ENCODE results near the gene CLIP2.
"Not testable (repeated sequence)": the region's sequence is repeated elsewhere in the genome, so short reads cannot be mapped to it uniquely, and the experiment has no call there.

Gene CLIP2

GRCh38 chr7:74373536-74373935, 84.3 kb downstream of the CLIP2 start:
- DNase-seq (ENCODE audit: low spot score): no peak

DNA sequence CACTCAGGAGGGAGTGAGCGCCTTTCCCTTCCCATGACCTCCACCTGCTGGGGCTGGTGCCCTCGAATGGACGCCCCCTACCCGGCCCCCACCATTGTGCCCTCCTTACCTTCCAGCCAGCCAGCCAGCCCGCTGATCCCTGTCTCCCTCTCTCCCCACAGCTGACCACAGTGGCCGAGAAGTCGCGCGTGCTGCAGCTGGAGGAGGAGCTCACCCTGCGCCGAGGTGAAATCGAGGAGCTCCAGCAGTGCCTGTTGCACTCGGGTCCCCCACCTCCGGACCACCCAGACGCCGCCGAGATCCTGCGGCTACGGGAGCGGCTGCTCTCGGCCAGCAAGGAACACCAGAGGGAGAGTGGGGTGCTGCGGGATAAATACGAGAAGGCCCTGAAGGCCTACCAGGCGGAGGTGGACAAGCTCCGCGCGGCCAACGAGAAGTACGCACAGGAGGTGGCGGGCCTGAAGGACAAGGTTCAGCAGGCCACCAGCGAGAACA, 86.6 kb downstream of the CLIP2 start:
- DNase-seq (ENCODE audit: low spot score): no peak

- DNase-seq (ENCODE audit: low spot score): no peak
These were observed 87.2 kb downstream of the CLIP2 start for GRCh38 chr7:74376256-74377036.

GRCh38 chr7:74379938-74380337, 90.7 kb downstream of the CLIP2 start:
- DNase-seq (ENCODE audit: low spot score): no peak

GRCh38 chr7:74380720-74381119, 91.5 kb downstream of the CLIP2 start:
- DNase-seq (ENCODE audit: low spot score): no peak

DNA sequence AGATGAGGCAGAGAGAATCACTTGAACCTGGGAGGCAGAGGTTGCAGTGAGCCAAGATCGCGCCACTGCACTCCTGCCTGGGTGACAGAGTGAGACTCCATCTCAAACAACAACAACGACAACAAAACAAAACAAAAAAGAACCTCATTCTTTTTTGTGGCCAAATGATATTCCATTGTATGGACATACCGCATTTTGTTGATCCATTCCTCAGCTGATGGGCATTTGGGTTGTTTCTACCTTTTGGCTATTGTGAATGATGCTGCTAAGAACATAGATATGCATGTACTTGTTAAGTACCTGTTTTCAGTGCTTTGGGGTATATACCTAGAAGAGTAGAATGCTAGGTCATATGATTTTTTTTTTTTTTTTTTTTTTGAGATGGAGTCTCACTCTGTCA, 94.9 kb downstream of the CLIP2 start:
- DNase-seq (ENCODE audit: low spot score): not testable (repeated sequence)

GRCh38 chr7:74384854-74385253, 95.6 kb downstream of the CLIP2 start:
- DNase-seq (ENCODE audit: low spot score): not testable (repeated sequence)

DNA sequence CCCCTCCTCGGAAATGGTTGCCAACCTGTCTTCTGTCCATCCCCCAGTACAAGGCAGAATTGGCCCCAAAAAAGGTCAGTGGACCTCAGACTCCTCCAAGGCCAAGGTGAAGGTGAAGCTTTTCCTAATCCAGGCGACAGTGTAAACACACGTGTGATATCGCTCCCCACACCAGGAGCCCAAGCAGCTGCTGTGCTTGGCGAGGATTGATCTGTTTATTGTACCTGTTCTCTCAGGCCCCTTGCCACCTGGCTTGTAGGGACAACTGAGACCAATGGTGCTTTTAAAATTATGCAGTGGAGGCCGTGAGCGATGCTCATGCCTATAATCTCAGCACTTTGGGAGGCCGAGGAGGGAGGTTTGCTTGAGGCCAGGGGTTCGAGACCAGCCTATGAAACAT, 98.4 kb downstream of the CLIP2 start:
- DNase-seq (ENCODE audit: low spot score): no peak

- no peak for DNase-seq (ENCODE audit: low spot score)
These were observed 99.7 kb downstream of the CLIP2 start for GRCh38 chr7:74388880-74389415.

DNA sequence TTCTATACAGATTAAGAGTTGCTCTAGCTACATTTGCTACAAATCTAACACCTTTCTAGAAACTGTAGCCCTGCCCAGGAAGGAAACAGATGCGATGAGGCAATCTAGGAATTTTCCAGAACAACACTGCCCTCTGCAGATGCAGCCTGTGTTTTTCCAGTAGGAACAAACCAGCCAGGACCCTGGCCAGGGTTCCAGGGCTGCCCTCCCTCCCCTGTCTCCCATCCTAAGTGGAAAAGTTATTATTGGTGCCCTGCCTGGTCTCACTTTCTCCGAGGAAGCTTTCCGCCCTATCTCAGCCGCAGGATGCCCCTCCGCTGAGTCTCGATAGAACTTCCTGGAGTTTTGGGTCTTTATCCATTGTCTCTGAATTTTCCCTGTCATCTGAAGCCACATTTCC, 104.5 kb downstream of the CLIP2 start:
- DNase-seq (ENCODE audit: low spot score): not testable (repeated sequence)

GRCh38 chr7:74394601-74395000, 105.4 kb downstream of the CLIP2 start:
- not testable (repeated sequence) for DNase-seq (ENCODE audit: low spot score)

DNA sequence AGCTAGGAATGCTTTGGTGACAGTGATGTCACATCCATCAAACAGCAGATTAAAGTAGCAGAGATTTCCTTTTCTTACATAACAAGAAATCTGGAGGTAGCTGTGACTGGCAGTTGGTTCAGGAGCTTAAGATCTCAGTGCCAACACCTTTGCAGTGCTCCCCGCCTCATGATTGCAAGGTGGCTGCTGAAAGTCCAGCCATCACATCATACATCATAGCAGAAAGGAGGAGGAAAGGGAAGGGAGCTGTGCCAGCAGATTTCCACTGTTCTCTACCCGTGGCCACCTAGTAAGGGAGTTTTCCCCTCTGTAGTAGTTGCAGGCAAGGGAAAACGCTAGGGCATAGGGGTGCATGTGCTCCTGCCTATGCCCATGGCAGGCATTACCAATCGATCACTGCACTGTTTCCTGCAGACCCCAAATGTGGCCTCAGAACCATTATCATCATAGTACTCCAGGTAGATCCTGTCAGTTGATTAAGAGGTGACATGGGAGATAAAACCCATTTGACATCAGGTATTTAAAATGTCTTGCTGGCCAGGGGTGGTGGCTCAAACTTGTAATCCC, 106.6 kb downstream of the CLIP2 start:
- DNase-seq (ENCODE audit: low spot score): no peak

DNA sequence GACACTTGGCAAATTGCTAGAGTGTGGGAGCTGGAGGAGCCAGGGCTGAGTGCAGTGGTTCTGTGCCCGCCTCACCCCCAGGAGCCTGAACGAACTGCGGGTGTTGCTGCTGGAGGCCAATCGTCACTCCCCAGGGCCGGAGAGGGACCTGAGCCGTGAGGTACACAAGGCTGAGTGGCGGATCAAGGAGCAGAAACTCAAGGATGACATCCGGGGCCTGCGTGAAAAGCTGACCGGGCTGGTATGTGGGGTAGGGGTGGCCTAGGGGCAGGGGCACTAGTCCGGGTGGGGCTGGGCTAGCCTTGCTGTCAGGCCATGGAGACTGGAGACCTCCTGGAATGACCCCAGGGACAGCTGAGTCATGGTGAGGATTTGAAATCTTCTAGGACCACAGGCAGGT, 107.8 kb downstream of the CLIP2 start:
- DNase-seq (ENCODE audit: low spot score): no peak

DNA sequence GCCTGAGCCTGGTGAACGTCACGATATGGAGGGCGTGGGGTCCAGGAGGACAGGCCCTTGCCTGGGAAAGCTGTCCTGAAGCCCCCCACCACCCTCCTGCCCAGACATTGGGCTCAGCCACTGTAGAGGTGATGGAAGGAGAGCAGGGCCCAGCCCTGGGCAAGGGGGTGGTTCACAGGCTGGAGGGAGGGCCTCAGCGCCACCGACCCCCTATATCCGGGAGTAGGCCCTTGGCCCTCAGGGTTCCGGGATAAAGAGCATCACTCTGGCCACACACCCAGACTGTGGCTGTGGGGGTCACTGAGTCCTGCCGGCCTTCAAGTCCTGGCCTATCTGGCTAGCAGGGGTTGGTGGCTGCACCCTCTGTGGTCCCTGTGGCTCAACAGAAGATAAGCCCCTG, 109.2 kb downstream of the CLIP2 start:
- DNase-seq (ENCODE audit: low spot score): no peak

DNA sequence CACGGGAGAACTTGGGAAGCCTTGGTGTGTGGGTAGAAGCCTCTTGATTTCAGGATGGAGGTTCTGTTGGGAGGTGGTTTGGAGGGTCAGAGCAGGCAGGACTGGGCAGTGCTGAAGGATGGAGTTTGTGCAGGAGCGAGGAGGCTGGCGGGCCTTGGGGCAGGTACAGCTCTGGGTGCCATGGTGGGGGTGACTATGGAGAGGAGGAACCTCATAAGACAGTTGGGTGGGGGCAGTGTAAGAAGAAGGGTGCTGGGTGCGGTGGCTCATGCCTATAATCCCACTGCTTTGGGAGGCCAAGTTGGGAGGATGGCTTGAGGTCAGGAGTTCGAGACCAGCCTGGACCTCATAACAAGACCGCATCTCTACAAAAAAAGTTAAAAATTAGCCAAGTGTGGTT, 109.8 kb downstream of the CLIP2 start:
- no peak for DNase-seq (ENCODE audit: low spot score)

- no peak for DNase-seq (ENCODE audit: low spot score)
These were observed 111.4 kb downstream of the CLIP2 start for GRCh38 chr7:74400420-74401136.

GRCh38 chr7:74401137-74401859, 112.1 kb downstream of the CLIP2 start:
- DNase-seq (ENCODE audit: low spot score): peak; percentile 51

- DNase-seq (ENCODE audit: low spot score): not testable (repeated sequence)
These were observed 113.5 kb downstream of the CLIP2 start for GRCh38 chr7:74402668-74403067.

DNA sequence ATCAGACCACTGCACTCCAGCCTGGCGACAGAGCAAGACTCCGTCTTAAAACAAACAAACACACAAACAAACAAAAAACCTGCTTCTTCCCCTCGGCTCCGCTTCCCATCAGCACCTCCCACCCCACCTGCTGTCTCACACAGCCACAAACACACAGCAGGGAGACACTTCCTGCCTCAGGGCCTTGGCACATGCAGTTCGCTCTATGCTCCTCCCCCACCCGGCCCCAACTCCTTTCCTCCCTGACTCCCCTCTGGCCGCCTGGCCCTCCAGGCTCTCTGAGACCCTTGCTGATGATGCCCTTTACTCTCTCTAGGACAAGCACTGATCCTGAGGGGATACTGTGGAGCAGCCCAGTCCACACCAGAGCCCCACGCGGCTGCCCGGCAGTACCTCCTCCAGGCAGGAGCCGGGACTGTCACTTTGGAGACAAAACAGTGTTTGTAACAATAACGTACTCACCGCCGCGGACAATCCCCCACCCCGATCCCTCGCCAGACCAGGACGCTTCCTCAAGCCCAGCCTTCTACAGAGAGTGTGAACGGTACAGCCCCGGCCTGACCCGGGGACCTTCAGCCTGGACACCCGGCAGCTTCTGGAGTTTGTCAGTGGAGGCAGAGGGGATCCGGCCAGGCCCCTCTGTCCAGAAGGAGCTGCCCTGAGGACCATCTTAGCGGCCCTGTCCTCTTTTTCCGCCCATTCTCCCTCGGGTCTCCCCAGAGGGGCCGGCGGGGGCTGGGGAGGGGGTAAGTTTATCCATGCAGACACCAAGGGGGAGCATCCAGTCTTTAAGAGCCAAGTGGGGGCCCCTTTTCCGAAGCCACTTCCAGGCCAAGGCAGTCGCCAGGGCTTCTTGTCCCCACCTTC, 114.5 kb downstream of the CLIP2 start:
- DNase-seq (ENCODE audit: low spot score): no peak

DNA sequence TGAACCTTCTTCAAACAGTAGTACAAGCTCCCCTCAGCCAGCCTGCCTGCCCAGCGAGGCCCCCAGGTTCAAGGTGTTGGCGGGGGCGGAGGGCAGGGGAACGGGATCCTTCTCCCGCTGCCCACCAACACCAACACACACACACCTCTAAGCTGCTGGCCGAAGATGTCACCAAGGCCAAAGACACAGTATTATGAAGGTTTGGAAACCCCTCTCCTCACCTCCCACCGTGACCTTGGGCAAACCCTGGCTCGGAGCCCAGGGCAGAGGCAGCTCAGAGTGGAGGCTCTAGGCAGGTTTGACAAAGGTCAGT, 115.1 kb downstream of the CLIP2 start:
- no peak for DNase-seq (ENCODE audit: low spot score)

DNA sequence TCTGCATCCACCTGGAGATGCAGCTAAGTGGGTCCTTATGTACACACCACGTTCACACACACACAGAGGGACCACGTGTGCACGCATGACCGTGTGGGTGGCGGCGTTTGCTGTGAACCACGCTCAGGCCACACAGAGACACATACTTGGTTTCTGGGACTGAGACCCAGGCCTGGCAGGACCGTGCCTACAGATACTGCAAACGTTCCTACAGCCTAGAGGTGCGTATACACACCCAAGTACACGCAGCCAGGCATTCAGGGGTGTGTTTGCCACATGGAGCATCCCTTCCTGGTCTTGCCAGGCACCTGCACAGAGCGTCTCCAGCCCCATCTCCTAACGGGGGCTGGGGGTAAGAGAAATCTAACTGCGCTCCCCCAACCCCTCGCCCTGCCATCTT, 115.5 kb downstream of the CLIP2 start:
- DNase-seq (ENCODE audit: low spot score): no peak

Data from COLO829 (cell line).